Measurements from ENCODE around the gene ZNF582.

GRCh38 chr19:56377105-56377924 lies 16.0 kb downstream of the ZNF582 start:
- TF ChIP-seq CTCF (IDR thresholded peaks at IDR 0.05; ENCODE audit: low read length), result no peak
- no peak for TF ChIP-seq EZH2 (optimal IDR thresholded peaks at IDR 0.05; ENCODE audit: low read depth, low read length)
- TF ChIP-seq EZH2phosphoT487 (IDR thresholded peaks at IDR 0.05; ENCODE audit: low read length), result no peak
